Renal cortical epithelial cell (primary cell): ENCODE measurements around the gene P3H2. TPM values are rescaled to one million over a fixed set of nuclear protein-coding genes. Genes with fewer than 3 reads are reported as not detected.

Experiments used
- total RNA-seq: library from RNA; depleted of rRNA; stranded (reverse); fragments of >200 nt; gene quantifications from 2 replicates; pipeline ENCODE4 v1.2.3, GENCODE V29; 2014

P3H2 gene
- total RNA-seq, 1 donor from 2014 or later, result 240 TPM

Other genes starting within 250 kb of the P3H2 start
- gene CLDN1, start 201.5 kb upstream of the P3H2 start, total RNA-seq, result 195 and 218 TPM in 2 replicates